ENCODE measurements around the gene MAP3K20.
"Not testable (repeated sequence)": the region's sequence is repeated elsewhere in the genome, so short reads cannot be mapped to it uniquely, and the experiment has no call there.

The MAP3K20 gene

GRCh38 chr2:173238831-173239230 lies 163.2 kb downstream of the MAP3K20 start:
- DNase-seq: no peak

GRCh38 chr2:173239644-173240043 lies 164.0 kb downstream of the MAP3K20 start:
- DNase-seq: no peak

- no peak for DNase-seq
These were observed 164.4 kb downstream of the MAP3K20 start for GRCh38 chr2:173240083-173240482.

- DNase-seq: no peak
These were observed 166.0 kb downstream of the MAP3K20 start for GRCh38 chr2:173241643-173242042.

GRCh38 chr2:173247156-173247555 lies 171.5 kb downstream of the MAP3K20 start:
- no peak for DNase-seq

- DNase-seq: no peak
These were observed 172.7 kb downstream of the MAP3K20 start for GRCh38 chr2:173248381-173248780.

GRCh38 chr2:173249661-173250641 lies 174.3 kb downstream of the MAP3K20 start:
- no peak for DNase-seq

- no peak for DNase-seq
These were observed 175.6 kb downstream of the MAP3K20 start for GRCh38 chr2:173251225-173251624.

GRCh38 chr2:173252581-173252980 lies 176.9 kb downstream of the MAP3K20 start:
- DNase-seq: no peak

GRCh38 chr2:173254659-173255058 lies 179.0 kb downstream of the MAP3K20 start:
- DNase-seq: no peak

- no peak for DNase-seq
These were observed 183.1 kb downstream of the MAP3K20 start for GRCh38 chr2:173258701-173259100.

GRCh38 chr2:173262356-173262755 lies 186.7 kb downstream of the MAP3K20 start:
- DNase-seq: not testable (repeated sequence)

GRCh38 chr2:173264151-173264550 lies 188.5 kb downstream of the MAP3K20 start:
- DNase-seq: no peak

GRCh38 chr2:173264603-173265366 lies 189.1 kb downstream of the MAP3K20 start:
- DNase-seq: no peak

- no peak for DNase-seq
These were observed 195.5 kb downstream of the MAP3K20 start for GRCh38 chr2:173271135-173271534.

- no peak for DNase-seq
These were observed 196.2 kb downstream of the MAP3K20 start for GRCh38 chr2:173271825-173272224.

GRCh38 chr2:173272849-173273248 lies 197.2 kb downstream of the MAP3K20 start:
- no peak for DNase-seq

- no peak for DNase-seq
These were observed 203.3 kb downstream of the MAP3K20 start for GRCh38 chr2:173278794-173279526.

GRCh38 chr2:173279527-173279868 lies 203.9 kb downstream of the MAP3K20 start:
- DNase-seq: no peak

- no peak for DNase-seq
These were observed 205.2 kb downstream of the MAP3K20 start for GRCh38 chr2:173280853-173281252.

GRCh38 chr2:173281898-173282297 lies 206.3 kb downstream of the MAP3K20 start:
- DNase-seq: not testable (repeated sequence)

GRCh38 chr2:173282795-173283545 lies 207.3 kb downstream of the MAP3K20 start:
- no peak for DNase-seq

All from cerebellar nuclear complex (tissue), 1 donor.